Stimulated activated CD4-positive, alpha-beta T cell treated with anti-CD3 and anti-CD28 coated beads, Interleukin-15, amount 100 ng/mL, for 48 hours (primary cell): ENCODE measurements around the gene ZMYM4.

Experiments
- DNase-seq, 2 donors: peaks; one replicate each; pipeline ENCODE4 v3.0.0-alpha.2; 2020; ENCODE audit warnings: low read depth in 2 of 2

The ZMYM4 gene

GRCh38 chr1:35278886-35279554, 10.5 kb downstream of the ZMYM4 start:
- no peak for DNase-seq

DNA sequence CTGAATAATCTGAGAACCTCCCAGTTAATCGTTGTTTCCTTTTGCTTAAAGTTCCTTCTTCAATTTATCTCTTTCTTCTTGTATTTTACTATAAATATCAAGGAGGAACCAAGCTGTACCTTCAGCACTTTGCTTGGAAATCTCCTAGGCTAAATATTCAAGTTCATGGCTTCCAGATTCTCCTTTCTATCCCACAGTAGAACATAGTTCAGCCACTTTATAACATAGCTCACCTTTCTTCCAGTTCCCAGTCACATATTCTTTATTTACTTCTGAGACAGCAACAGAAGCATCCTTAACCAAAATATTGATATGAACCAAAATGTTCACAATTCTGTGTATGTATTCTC, 11.0 kb downstream of the ZMYM4 start:
- DNase-seq: no peak

DNA sequence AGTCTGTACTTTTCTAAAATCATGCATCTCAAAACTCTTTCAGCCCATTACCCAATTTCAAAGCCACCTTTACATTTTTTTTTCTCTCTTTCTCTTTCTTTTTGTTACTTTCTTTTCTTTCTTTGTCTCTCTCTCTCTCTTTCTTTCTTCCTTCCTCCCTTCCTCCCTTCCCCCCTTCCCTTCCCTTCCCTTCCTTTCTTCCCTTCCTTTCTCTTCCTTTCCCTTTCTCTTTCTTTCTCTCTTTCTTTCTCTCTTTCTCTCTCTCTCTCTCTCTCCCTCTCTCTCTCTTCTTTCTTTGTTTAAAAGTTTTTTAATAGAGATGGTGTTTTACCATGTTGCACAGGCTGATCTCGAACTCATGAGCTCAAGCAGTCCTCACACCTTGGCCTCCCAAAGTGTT, 11.5 kb downstream of the ZMYM4 start:
- DNase-seq: no peak

DNA sequence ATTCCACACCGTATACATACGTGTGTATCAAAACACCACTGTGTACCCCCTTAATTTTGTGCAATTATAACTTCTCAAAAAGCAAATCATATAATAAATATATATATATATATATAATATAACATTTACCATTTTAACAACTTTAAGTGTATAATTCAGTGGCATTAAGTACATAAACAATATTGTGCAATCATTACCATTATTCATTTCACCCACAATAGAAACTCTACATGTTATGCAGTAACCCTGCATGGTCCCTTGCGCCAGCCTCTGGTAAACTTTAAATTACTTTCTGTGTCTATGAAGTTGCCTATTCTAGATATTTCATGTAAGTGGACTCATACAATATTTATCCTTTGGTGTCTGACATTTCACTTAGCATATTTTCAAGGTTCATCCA, 13.1 kb downstream of the ZMYM4 start:
- no peak for DNase-seq

- DNase-seq: no peak
Observed at GRCh38 chr1:35282172-35282571, 13.7 kb downstream of the ZMYM4 start.

GRCh38 chr1:35284852-35285251, 16.3 kb downstream of the ZMYM4 start:
- no peak for DNase-seq

GRCh38 chr1:35285771-35286606, 17.5 kb downstream of the ZMYM4 start:
- no peak for DNase-seq

GRCh38 chr1:35287807-35288640, 19.5 kb downstream of the ZMYM4 start:
- no peak for DNase-seq

GRCh38 chr1:35288761-35289160, 20.3 kb downstream of the ZMYM4 start:
- no peak for DNase-seq

DNA sequence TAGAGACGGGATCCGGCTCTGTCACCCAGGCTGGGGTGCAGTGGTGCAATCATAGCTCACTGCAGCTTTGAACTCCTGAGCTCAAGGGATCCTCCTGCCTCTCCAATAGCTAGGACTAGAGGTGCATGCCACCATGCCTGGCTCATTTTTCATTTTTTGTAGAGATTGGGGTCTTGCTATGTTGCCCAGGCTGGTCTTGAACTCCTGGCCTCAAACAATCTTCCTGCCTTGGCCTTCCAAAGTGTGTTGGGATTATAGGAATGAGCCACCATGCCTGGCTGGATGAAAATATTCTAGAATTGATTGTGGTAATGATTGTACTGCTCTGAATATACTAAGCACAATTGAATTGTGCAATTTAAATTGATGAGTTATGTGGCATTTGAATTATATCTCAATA, 21.9 kb downstream of the ZMYM4 start:
- DNase-seq: no peak

DNA sequence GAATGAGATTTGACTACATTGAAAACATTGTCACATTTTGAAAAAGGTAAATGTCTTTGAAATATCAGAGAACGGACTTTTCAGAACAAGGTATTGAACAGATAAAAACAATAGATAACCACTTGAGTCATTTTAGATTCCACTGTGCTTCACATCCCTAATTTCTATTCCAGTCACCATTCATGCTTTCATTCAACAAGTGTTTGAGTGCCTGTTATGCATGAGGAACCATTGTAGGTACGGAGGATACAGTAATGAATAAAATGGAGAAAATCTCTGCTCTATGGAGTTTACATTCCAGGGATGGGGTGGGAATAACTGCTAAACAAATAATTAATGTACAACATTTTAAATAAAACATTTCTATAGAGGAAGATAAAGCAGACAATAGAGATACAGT, 26.3 kb downstream of the ZMYM4 start:
- DNase-seq: no peak

DNA sequence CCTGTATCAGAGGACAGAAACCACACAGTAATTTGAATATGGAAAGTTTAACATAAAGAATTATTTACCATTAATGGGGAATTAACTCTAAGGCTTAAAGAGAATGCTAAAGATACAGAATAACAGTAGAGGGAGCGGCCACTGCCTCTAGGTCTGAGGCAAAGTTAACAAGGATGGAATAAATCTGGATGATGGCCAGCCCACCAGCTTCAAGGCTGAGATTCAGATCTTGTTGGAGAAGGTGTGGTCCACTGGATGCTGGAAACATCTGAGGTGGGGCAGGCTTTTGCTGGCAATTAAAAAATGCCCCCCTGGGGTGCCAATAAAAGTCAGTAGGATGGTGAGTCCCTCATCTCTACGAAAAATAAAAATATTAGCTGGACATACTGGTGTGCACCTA, 29.4 kb downstream of the ZMYM4 start:
- no peak for DNase-seq

DNA sequence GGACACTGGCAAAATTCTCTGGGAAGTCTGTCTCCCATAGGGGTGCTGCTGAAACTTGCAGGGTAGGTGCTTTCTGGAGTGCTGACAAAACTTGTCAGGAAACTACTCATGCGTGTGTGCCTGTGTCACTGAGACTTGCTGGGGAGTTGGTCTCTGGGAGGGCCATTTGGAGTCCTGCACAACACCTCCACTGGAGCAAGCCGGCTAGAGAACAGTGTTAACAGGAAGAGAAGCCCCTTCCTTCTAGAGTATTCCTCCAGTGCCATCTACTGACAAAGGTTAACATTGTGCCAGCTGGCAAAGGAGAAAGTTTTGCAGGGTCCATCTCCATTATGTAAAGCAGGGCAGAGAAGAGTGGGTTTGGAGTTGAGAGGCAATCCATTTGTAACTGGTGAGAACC, 30.0 kb downstream of the ZMYM4 start:
- DNase-seq: no peak

DNA sequence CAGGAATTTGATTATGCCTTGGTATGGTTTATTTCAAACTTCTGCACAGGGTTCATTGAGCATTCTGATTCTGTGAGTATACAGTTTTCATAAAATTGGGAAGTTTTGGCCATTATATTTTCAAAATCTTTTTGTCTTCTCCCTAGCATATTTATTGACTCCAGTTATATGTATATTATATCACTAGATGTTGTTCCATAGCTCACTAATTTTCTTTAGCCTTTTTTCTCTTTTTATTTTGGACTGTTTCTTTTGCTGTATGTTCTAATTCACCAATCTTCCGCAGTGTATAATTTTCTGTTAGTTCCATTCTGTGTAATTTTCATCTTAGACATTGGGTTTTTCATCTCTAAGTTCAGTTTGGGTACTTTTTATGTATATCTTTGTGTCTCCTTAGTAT, 31.9 kb downstream of the ZMYM4 start:
- no peak for DNase-seq

- no peak for DNase-seq
Observed at GRCh38 chr1:35301674-35302392, 33.3 kb downstream of the ZMYM4 start.

DNA sequence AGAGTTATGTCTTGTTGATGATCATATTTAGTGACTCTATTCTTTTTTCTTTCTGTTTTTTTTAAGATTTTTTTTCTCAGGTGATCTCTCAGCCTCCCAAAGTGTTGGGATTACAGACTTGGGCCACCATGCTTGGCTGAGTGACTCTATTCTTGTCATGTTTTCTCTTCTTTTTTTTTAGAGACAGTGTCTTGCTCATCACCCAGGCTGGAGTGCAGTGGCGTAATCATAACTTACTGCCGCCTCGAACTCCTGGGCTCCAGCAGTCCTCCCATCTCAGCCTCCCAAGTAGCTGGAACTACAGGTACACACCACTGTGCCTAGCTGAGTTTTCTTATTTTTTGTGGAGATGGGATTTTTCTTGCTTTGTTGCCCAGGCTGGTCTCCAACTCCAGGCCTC, 36.9 kb downstream of the ZMYM4 start:
- no peak for DNase-seq

DNA sequence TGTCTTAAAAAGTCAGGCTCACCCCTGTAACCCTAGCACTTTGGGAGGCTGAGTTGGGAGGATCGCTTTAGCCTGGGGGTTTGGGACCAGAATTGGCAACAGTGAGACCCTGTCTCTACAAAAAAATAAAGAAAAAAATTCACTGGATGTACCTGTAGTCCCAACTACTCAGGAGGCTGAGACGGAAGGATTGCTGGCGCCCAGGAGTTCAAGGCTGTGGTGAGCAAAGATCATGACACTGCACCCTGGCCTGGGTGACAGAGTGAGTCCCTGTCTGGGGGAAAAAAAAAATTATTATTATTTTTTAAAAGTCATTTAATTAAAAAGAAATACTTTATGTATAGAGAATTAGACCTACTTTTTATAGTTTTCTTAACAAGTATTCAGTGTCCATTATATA, 47.1 kb downstream of the ZMYM4 start:
- no peak for DNase-seq

DNA sequence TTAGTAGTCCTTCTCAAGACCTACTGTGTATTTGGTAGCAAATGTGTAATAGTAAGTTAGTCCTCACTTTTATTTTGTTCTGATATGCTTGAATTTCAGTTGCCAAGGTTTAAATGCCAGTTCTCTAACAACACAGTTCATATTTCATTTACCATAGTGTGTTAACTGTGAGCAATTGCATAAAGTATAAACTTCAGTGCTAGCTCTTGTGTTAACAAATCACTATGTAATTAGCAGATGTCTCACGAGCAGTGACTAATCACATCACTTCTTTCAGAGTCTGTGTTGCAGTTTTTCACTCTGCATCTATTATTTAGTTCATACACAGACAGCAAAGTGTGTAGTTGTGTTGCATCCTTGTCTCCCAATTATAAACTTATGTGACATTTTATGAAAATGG, 47.8 kb downstream of the ZMYM4 start:
- DNase-seq: no peak

- DNase-seq: no peak
Observed at GRCh38 chr1:35319988-35320713, 51.6 kb downstream of the ZMYM4 start.

GRCh38 chr1:35320937-35321336, 52.4 kb downstream of the ZMYM4 start:
- DNase-seq: no peak

DNA sequence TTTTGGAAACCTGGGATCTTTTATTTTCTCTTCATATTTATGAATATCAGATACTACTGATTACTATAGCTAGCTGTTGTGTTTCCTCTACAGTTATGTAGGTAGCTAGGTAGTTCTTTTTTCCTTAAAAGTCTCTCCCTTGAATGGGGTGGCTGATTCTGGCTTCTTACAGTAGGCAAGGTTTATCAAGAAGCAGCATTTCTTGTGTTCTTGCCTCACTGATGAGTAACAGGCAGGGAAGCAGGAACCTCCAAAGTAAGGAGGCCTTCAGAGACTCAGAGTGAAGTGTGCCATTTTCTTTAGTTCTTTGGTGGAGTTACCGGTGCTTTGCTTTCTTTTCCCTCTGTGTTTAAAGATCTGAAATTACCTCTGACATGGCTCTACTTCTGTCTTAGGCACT, 56.0 kb downstream of the ZMYM4 start:
- no peak for DNase-seq
